HG02943 (cell line): ENCODE results near the gene RNF157.

Experiments
- ATAC-seq: cut with Tn5 transposase; IDR thresholded peaks from one replicate; pipeline ENCODE4 v1.9.1; 2021; ENCODE audit warnings: mild to moderate bottlenecking, low read depth, moderate library complexity; ENCODE audit not compliant: unreplicated experiment

Gene RNF157

DNA sequence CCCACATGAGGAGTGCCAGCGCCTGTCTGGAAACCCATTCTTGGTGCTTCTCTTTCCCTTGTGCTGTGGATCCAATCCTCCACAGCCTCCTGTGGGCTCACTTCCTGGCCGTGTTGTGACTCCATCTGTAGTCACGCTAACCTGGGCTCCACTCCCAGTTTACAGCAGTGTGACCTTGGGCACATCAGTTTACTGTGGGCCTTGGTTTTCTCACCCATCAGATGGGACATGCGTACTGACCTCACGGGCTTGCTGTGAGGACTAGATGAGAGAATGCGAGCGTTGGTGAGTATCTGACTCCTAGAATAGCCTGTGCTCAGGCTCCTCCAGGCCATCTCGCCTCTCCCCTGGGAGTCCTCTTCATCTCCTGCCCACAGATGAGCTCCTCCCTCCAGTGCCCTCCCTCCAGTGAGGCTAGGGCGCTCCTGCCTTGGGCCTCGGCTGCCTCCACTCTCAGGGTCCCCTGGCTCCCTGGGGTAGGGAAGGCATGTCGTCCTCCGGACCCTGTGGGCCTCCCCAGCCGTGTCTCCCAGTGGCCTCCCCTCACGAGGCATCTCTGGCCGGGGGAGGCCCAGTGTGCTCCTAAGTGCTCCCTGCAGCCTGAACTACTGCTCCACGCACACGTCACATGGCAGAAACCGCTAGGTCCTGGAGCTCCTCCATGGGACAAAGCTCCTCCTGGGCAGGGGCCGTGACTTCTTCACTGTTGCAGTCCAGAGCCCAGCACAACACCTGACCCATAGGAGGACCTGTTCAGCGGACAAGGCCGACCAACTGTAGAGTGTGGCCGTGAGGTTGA lies 94.0 kb downstream of the RNF157 start:
- no peak for ATAC-seq

GRCh38 chr17:76145231-76146052 lies 94.9 kb downstream of the RNF157 start:
- no peak for ATAC-seq

DNA sequence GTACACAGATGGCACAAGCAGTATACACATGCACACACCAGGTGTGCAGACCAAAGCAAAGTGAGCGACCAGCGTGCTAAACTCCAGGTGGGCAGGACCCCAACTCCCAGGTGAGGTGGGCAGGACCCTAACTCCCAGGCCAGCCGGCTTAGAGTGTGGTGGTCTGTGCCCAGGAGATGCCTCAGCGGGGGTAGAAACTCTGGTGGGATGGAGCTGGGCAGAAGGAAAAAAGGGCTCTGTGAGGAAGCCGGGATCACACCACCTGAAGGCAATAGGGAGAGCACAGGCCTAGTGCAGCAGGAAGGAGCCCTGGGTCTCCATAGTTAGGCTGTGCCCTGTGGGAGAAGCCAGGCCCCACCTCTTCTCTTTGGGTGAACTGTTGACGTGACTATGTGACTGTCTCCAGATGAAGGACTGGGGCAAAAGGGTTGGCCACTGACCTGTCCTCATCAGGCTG lies 97.7 kb downstream of the RNF157 start:
- ATAC-seq: no peak

GRCh38 chr17:76142039-76142584 lies 98.2 kb downstream of the RNF157 start:
- no peak for ATAC-seq

DNA sequence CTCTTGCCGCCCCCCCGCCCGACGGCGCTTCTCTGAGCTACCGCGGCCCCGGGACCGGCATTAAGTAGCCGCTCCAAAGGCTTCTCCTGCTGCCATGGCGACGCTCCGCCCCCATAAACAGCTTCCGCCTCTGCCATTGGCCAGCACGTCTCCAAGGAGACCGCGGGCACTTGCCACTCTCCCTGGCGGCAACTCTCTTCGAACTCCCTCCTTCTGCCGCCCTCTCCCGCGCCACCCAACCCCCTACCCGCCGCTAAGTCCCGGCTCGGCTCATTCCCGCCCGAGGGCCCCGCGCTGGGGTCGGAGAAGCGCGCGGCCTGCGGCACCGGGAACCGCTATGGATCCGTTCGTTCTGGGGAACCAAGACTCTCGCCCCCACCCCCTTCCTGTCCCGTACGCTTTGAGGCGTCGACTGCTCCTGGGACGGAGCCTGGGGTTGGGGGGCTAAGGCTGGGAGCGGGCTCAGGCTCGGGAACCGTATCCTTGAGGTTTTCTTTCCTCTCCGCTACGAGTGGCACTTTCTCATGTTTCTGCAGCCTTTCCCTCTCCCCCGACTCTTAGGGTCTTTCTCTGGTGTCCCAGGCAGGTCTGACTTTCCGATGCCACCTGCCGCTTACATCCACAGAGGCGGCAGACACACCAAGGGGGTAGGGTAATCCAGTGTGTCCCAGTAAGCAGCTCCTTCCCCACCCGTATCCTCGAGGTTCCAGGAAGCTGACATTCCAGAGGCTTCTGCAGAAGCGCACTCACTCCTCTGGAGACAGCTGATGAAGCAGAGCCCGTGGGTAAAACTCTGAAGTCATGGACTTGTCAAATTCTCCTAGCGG lies 98.9 kb downstream of the RNF157 start, which contains the start of gene FOXJ1:
Gene FOXJ1, minus strand, starts transcription at position 34 of the 827 bp plus-strand sequence. CDS start 850 bp downstream, outside the sequence.
- no peak for ATAC-seq

DNA sequence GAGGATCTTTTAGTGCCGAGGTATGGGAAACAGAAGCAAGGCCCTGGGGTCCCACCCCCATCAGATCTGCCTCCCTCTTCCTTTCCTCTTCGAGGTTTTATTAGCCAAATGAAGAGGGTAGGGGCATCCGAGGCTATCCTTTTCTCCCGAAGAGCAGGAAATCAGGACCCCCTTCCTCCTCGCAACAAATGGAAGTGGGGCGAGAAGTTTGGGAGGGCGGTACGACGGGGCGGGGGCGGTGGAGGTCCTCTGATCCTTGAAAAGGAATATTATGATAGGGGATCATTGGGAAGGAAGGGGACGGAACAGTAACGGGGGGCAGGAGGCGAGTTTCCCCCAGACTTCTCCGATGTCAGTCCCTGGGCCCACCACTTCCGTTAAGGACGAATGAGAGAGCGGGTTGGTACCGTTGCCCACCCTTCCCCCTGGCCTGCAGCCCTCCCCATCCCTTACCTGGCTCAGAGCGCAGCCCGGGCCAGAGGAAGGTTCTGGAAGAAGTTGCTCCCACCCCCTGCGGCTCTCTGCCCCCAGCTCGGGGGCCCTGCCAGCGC lies 99.6 kb downstream of the RNF157 start:
- no peak for ATAC-seq

- ATAC-seq: no peak
Observed at GRCh38 chr17:76139801-76140660, 100.3 kb downstream of the RNF157 start.

DNA sequence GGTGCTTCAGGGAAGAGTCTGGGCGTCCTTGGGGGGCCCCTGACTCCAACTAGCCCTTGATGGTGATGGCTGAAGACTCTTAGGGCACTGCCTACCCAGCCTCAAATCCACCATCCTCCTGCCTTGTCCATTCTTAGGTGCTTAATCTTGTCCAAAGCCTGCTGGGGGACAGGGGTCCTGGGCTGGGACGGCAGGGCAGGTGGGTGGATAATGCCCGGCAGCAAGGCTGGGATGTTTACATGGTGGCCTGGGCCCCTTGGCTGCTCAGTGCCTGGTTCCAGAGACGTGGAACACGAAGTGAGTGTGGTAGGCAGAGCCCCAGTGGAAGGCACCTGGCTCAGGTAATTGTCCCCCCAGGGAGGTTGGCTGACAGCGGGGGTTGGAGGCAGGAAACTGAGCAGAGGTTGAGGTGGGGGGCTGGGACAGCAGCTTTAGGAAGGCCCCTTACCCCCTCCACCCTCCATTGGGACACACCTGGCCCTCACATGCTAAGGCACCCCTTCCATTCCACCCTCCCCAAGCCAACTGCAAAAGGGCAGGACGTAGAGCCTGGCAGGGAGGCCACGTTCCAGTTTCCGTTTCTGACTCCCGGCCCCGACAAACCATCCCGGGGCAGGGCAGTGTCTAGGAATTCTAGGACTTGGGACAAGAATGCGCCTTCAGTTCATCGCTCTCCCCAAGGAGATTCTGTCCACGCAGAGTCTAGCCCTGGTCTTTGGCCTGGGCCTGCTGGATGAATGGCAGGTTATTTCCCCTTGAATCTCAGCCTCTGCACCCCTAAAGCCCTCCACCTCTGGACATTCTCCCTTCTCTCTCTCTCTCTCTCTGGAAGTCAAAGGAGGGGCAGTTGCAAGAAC lies 101.2 kb downstream of the RNF157 start:
- ATAC-seq: no peak

- ATAC-seq: no peak
Observed at GRCh38 chr17:76138234-76138895, 101.9 kb downstream of the RNF157 start.

DNA sequence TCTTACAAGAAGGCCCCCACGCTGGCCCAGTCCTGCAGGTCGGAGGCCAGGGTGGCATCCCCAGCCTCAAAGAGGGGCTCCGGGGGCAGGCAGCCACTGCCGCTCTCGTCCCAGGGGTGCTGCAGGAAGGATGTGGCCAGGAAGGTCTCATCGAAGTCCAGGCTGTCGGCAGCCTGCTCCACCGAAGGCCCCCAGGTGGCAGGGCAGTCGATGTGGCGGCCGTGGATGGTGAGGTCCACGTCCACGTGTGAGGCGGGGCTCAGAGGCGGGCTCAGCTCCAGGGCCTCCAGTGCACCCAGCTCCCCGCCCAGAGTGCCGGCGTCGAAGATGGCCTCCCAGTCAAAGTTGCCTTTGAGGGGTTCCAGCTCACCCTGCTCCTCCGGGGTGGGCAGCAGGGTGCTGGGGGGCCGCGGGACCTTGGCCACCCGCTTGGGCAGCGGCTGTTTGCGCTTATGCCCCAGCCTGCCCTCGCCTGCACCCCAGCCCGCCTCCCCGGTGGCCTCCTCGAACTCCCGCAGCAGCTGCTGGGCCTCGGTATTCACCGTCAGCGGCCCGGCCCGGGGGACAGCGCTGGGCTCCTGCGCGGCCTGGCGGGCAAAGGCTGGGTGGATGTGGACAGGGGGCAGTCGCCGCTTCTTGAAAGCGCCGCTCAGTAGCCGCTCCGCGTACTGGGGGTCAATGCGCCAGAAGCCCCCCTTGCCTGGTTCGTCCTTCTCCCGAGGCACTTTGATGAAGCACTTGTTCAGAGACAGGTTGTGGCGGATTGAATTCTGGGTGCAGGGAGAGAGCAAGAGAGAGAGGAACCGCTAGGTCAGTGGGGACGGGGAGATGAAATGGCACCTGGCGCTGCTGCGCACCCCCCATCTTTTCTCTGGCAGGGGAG lies 102.7 kb downstream of the RNF157 start:
- no peak for ATAC-seq

- no peak for ATAC-seq
Observed at GRCh38 chr17:76137001-76137350, 103.3 kb downstream of the RNF157 start.

- ATAC-seq: no peak
Observed at GRCh38 chr17:76136276-76137000, 103.9 kb downstream of the RNF157 start.

DNA sequence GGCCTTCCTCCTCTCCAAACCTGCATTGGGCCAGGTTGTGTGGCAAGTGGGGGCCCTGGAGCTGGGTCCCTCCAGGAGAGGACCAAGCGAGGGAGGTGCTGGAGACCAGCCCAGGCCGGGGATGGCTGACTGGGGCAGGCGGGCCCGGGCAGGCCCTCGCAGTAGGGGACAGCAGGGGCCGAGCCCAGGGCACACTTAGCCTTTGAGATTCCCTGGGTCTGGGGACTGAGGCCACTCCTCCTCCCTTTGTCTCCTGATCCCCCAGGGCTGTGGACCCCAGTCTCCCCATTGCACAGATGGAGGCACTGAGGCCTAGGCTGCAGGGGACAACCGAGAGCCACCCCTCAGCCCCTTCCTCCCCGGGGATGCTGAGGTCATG lies 104.5 kb downstream of the RNF157 start:
- ATAC-seq: no peak

GRCh38 chr17:76134911-76135809 lies 105.1 kb downstream of the RNF157 start:
- ATAC-seq: no peak
